K562 (cell line): ENCODE data around the gene REM1. TPM values are rescaled to one million over a fixed set of nuclear protein-coding genes. Genes with fewer than 3 reads are reported as not detected.
A peak's percentile ranks its signal among the peaks of the same experiment; 100 is the strongest.

Experiments
- BRD9 ChIP-seq: fragments of 450-650 bp; IDR thresholded peaks from 2 replicates; pipeline ENCODE4 v1.6.1; 2018; ENCODE audit warnings: low read depth; ENCODE audit not compliant: partially characterized antibody
- CREM ChIP-seq: IDR thresholded peaks from 2 replicates; pipeline ENCODE4 v1.6.1; 2014; ENCODE audit warnings: antibody characterized with exemption, low read depth
- DDX20 ChIP-seq: fragments of 450-650 bp; IDR thresholded peaks from 2 replicates; pipeline ENCODE4 v1.6.1; 2016; ENCODE audit warnings: missing genetic modification characterization, low read depth, mild to moderate bottlenecking, missing compliant biosample characterization, moderate library complexity
- DIDO1 ChIP-seq: fragments of 450-650 bp; IDR thresholded peaks from 2 replicates; pipeline ENCODE4 v1.6.1; 2016; ENCODE audit warnings: low read depth, missing biosample characterization, missing genetic modification characterization
- ILK ChIP-seq: fragments of 450-650 bp; IDR thresholded peaks from 2 replicates; pipeline ENCODE4 v1.6.1; 2016; ENCODE audit warnings: missing genetic modification characterization, low read depth, mild to moderate bottlenecking, missing compliant biosample characterization, moderate library complexity, borderline replicate concordance
- JUND ChIP-seq, 2 experiments: IDR thresholded peaks; 2 replicates in 1 of 2; 3 replicates in 1 of 2; pipeline ENCODE4 v1.6.1; 2011; ENCODE audit warnings: borderline replicate concordance in 2 of 2, low read depth in 2 of 2, low read length in 2 of 2, improper control_type of control experiment in 1 of 2, missing biosample characterization in 1 of 2, missing genetic modification characterization in 1 of 2, missing genetic modification reagents in 1 of 2
- RBM17 ChIP-seq: fragments of 200-400 bp; formaldehyde crosslinking; IDR thresholded peaks from 2 replicates; pipeline ENCODE4 v1.6.1; 2017; ENCODE audit warnings: low read depth, mild to moderate bottlenecking, low read length, borderline replicate concordance
- ZNF175 ChIP-seq: fragments of 200-800 bp; sonication (Bioruptor generic); IDR thresholded peaks from 2 replicates; pipeline ENCODE4 v1.6.1; 2016; ENCODE audit warnings: low read depth, mild to moderate bottlenecking, missing genetic modification characterization, missing compliant biosample characterization
- ZNF239 ChIP-seq: fragments of 250-450 bp; sonication (Bioruptor Pico); IDR thresholded peaks from 2 replicates; pipeline ENCODE4 v1.4.0; 2020; ENCODE audit warnings: mild to moderate bottlenecking
- ZNF583 ChIP-seq: fragments of 250-450 bp; sonication (Bioruptor Pico); IDR thresholded peaks from 2 replicates; pipeline ENCODE4 v1.4.0; 2020
- ZNF584 ChIP-seq: fragments of 200-800 bp; sonication (Bioruptor generic); IDR thresholded peaks from 2 replicates; pipeline ENCODE4 v1.6.1; 2016; ENCODE audit warnings: low read depth, mild to moderate bottlenecking, missing genetic modification characterization, missing compliant biosample characterization
- polyA plus RNA-seq, 8 experiments: library from polyadenylated mRNA; depleted of rRNA in 4 of 8; stranded (reverse) in 5 of 8; unstranded in 3 of 8; fragments of >200 nt; fragmentation: Nextera tagmentation in 2 of 8; fragmentation: Illumina TruSeq in 1 of 8; extraction: Ambion mirVana in 2 of 8; extraction: Trizol in 1 of 8; gene quantifications; 2 replicates each; pipeline versions ENCODE4 v1.2.1 to v1.2.3, GENCODE V29; 2011 to 2014; ENCODE audit warnings: inconsistent platforms in 1 of 8, missing spikeins in 1 of 8
- total RNA-seq, 7 experiments: library from RNA; depleted of rRNA in 6 of 7; stranded (reverse); fragments of >200 nt in 6 of 7; fragmentation: Illumina TruSeq in 2 of 7; extraction: Trizol in 2 of 7; gene quantifications; 2 replicates each; pipeline versions ENCODE4 v1.2.1 to v1.2.3, GENCODE V29; 2011 to 2021; ENCODE audit warnings: low replicate concordance in 1 of 7
- TF ChIP-seq, protein P1 (sequence below): fragments of 450-650 bp; IDR thresholded peaks from 2 replicates; pipeline ENCODE4 v1.6.1; 2014; ENCODE audit warnings: low read depth, mild to moderate bottlenecking, moderate library complexity, borderline replicate concordance
- TF ChIP-seq, protein P2 (sequence below), 3 experiments: fragments of 200-800 bp in 1 of 3; fragments of 250-450 bp in 1 of 3; fragments of 450-650 bp in 1 of 3; sonication (Bioruptor Pico) in 1 of 3; sonication (Bioruptor generic) in 1 of 3; formaldehyde crosslinking in 1 of 3; IDR thresholded peaks; 2 replicates each; pipeline versions ENCODE4 v1.6.1 to v1.8.0; 2016 to 2022; ENCODE audit warnings: mild to moderate bottlenecking in 2 of 3, missing genetic modification characterization in 2 of 3, missing compliant biosample characterization in 1 of 3, moderate library complexity in 1 of 3
- TF ChIP-seq, protein P3 (sequence below), 2 experiments: IDR thresholded peaks; 2 replicates each; pipeline ENCODE4 v1.6.1; 2011; ENCODE audit warnings: borderline replicate concordance in 1 of 2, control low read depth in 1 of 2, low read depth in 1 of 2, low read length in 1 of 2, mild to moderate bottlenecking in 1 of 2, mixed read lengths in 1 of 2, moderate library complexity in 1 of 2; ENCODE audit not compliant: insufficient read depth in 1 of 2, insufficient read length in 1 of 2, poor library complexity in 1 of 2, severe bottlenecking in 1 of 2; ENCODE audit errors: extremely low read depth in 1 of 2
- TF ChIP-seq, protein P4 (sequence below): fragments of 450-650 bp; IDR thresholded peaks from 2 replicates; pipeline ENCODE4 v1.6.1; 2016

REM1 gene
- total and polyA plus RNA-seq, 9 of the 15 experiments (the other 6 are each of a cell fraction or from before 2014, with no cell fraction given): not detected

DNA sequence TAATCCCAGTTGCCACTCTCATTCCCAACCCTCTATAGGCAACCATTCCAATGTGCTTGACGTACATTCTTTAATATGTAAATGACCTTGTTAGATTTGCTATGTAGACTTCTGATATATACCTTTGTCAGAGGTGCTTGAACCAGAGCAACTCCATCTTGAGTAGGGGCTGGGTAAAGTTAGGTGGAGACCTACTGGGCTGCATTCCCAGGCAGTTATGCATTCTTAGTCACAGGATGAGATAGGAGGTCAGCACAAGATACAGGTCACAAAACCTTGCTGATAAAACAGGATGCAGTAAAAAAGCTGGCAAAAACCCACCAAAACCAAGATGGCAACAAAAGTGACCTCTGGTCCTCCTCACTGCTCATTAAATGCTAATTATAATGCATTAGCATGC, 30.8 kb downstream of the REM1 start (continued):
- TF ChIP-seq, protein P1, sequence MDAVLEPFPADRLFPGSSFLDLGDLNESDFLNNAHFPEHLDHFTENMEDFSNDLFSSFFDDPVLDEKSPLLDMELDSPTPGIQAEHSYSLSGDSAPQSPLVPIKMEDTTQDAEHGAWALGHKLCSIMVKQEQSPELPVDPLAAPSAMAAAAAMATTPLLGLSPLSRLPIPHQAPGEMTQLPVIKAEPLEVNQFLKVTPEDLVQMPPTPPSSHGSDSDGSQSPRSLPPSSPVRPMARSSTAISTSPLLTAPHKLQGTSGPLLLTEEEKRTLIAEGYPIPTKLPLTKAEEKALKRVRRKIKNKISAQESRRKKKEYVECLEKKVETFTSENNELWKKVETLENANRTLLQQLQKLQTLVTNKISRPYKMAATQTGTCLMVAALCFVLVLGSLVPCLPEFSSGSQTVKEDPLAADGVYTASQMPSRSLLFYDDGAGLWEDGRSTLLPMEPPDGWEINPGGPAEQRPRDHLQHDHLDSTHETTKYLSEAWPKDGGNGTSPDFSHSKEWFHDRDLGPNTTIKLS: no peak
- TF ChIP-seq, protein P2, sequence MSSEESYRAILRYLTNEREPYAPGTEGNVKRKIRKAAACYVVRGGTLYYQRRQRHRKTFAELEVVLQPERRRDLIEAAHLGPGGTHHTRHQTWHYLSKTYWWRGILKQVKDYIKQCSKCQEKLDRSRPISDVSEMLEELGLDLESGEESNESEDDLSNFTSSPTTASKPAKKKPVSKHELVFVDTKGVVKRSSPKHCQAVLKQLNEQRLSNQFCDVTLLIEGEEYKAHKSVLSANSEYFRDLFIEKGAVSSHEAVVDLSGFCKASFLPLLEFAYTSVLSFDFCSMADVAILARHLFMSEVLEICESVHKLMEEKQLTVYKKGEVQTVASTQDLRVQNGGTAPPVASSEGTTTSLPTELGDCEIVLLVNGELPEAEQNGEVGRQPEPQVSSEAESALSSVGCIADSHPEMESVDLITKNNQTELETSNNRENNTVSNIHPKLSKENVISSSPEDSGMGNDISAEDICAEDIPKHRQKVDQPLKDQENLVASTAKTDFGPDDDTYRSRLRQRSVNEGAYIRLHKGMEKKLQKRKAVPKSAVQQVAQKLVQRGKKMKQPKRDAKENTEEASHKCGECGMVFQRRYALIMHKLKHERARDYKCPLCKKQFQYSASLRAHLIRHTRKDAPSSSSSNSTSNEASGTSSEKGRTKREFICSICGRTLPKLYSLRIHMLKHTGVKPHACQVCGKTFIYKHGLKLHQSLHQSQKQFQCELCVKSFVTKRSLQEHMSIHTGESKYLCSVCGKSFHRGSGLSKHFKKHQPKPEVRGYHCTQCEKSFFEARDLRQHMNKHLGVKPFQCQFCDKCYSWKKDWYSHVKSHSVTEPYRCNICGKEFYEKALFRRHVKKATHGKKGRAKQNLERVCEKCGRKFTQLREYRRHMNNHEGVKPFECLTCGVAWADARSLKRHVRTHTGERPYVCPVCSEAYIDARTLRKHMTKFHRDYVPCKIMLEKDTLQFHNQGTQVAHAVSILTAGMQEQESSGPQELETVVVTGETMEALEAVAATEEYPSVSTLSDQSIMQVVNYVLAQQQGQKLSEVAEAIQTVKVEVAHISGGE (CRISPR knock-in tag; IDR thresholded peaks at IDR 0.05): 0 out of 6 replicates have a peak, but pooled peaks of 1 of the 3 experiments have one; percentile 33
- TF ChIP-seq DDX20 (tag): peak; percentile 44; the same call in 1 of the 2 replicates
- no peak for TF ChIP-seq JUND (IDR thresholded peaks at IDR 0.05; ENCODE audit: borderline replicate concordance, low read depth, low read length)
- TF ChIP-seq JUND (tag; IDR thresholded peaks at IDR 0.05; ENCODE audit: borderline replicate concordance, low read depth, low read length): peak; percentile 15; the same call in 1 of the 3 replicates
- no peak for TF ChIP-seq DIDO1 (tag)
- TF ChIP-seq RBM17: no peak
- peak; percentile 86 for TF ChIP-seq ZNF583
- 0 out of 2 replicates have a peak, but pooled peaks have one; percentile 32 for TF ChIP-seq ILK
- no peak for TF ChIP-seq CREM
- TF ChIP-seq BRD9: no peak
- TF ChIP-seq, protein P3, sequence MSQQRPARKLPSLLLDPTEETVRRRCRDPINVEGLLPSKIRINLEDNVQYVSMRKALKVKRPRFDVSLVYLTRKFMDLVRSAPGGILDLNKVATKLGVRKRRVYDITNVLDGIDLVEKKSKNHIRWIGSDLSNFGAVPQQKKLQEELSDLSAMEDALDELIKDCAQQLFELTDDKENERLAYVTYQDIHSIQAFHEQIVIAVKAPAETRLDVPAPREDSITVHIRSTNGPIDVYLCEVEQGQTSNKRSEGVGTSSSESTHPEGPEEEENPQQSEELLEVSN (IDR thresholded peaks at IDR 0.05; ENCODE audit: borderline replicate concordance in 1 of 2, extremely low read depth in 1 of 2, insufficient read depth in 1 of 2, insufficient read length in 1 of 2, low read depth in 1 of 2, low read length in 1 of 2, poor library complexity in 1 of 2, severe bottlenecking in 1 of 2): no peak
- TF ChIP-seq ZNF239 (CRISPR knock-in tag): peak; percentile 68
- no peak for TF ChIP-seq ZNF584
- TF ChIP-seq ZNF175 (CRISPR knock-in tag): peak; percentile 73; the same call in 1 of the 2 replicates
- TF ChIP-seq, protein P4, sequence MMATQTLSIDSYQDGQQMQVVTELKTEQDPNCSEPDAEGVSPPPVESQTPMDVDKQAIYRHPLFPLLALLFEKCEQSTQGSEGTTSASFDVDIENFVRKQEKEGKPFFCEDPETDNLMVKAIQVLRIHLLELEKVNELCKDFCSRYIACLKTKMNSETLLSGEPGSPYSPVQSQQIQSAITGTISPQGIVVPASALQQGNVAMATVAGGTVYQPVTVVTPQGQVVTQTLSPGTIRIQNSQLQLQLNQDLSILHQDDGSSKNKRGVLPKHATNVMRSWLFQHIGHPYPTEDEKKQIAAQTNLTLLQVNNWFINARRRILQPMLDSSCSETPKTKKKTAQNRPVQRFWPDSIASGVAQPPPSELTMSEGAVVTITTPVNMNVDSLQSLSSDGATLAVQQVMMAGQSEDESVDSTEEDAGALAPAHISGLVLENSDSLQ: no peak
